VCaP (cell line): ENCODE data around the gene PARD3B.

ENCODE experiments used
- H3K27ac ChIP-seq: fragments of 450-650 bp; 2 replicates; pipeline ENCODE4 v1.5.1; 2017
- CTCF ChIP-seq: fragments of 450-650 bp; conservative IDR thresholded peaks from 2 replicates; pipeline ENCODE4 v1.5.1; 2017; ENCODE audit warnings: mild to moderate bottlenecking, moderate library complexity

Gene PARD3B

GRCh38 chr2:205496772-205497171, 951.5 kb downstream of the PARD3B start:
- TF ChIP-seq CTCF, result no peak

GRCh38 chr2:205499006-205499405, 953.7 kb downstream of the PARD3B start:
- TF ChIP-seq CTCF, result no peak
- H3K27ac ChIP-seq, result no peak overlapping the region

More at GRCh38 chr2:205496772-205497171, 951.5 kb downstream of the PARD3B start:
- H3K27ac ChIP-seq, result no peak overlapping the region

GRCh38 chr2:205500065-205500464, 954.8 kb downstream of the PARD3B start:
- H3K27ac ChIP-seq, result no peak overlapping the region
- no peak for TF ChIP-seq CTCF

GRCh38 chr2:205500951-205501350, 955.7 kb downstream of the PARD3B start:
- TF ChIP-seq CTCF, result no peak
- H3K27ac ChIP-seq, result no peak overlapping the region

- H3K27ac ChIP-seq, result no peak overlapping the region
- TF ChIP-seq CTCF, result no peak
These were observed 956.6 kb downstream of the PARD3B start for GRCh38 chr2:205501826-205502225.

GRCh38 chr2:205505371-205505770, 960.1 kb downstream of the PARD3B start:
- no peak for TF ChIP-seq CTCF
- H3K27ac ChIP-seq, result peak overlapping the region; percentile 15; the same call in 1 of the 2 replicates

GRCh38 chr2:205509655-205510054, 964.4 kb downstream of the PARD3B start:
- H3K27ac ChIP-seq, result no peak overlapping the region
- TF ChIP-seq CTCF, result no peak

GRCh38 chr2:205510345-205510744, 965.1 kb downstream of the PARD3B start:
- no peak for TF ChIP-seq CTCF
- H3K27ac ChIP-seq, result no peak overlapping the region
